CMK (cell line): Measurements from ENCODE around the gene IRF4.

Source experiments
- DNase-seq: peaks from one replicate; pipeline ENCODE4 v3.0.0-alpha.2; 2010; ENCODE audit warnings: low read depth

The IRF4 gene

DNA sequence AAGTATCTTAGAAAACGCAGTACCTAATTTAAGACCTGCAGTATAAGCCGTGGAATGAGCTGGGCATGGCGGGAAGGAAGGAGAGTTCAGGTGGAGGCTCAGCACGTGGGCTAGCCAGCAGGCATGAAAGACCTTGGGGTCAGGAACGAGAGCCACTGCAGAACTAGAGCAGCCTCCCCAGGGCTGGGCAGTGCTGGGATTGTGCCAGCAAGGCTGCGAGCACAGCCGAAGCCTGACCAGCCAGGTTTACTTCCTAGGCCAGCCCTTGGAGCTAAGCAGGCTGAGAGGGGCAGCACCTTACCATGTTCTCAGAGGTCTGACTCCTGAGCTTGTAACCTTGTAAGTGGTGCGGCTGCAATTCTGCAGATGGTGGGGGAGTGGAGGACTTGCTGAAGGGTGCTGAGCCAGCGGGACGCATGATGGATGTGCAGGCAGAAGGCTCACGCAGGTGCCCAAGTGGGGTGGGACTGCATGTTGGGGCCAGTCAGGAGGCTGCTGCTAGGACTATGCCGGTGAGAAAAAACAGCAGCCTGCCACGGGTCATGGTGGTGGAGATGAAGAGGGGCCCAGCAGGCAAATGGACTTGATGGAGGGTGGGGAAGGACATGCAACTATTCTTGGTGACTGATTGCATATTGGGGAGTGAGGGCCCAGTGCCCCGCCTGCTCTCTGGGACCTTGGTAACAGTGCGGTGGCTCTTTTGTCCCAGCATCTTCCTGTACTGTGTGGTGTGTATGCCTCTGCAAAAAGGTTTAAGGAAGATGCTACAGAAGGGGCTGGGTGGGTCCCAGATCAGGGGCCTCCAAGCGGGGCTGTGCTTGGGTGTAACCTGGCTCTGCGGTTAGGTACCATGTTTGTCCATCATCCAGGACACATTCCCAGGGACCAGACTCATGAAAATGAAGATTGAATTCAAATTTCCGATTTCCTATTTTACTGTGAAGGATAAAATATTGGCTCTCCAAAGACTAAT lies 37.6 kb upstream of the IRF4 start:
- DNase-seq, result no peak

DNA sequence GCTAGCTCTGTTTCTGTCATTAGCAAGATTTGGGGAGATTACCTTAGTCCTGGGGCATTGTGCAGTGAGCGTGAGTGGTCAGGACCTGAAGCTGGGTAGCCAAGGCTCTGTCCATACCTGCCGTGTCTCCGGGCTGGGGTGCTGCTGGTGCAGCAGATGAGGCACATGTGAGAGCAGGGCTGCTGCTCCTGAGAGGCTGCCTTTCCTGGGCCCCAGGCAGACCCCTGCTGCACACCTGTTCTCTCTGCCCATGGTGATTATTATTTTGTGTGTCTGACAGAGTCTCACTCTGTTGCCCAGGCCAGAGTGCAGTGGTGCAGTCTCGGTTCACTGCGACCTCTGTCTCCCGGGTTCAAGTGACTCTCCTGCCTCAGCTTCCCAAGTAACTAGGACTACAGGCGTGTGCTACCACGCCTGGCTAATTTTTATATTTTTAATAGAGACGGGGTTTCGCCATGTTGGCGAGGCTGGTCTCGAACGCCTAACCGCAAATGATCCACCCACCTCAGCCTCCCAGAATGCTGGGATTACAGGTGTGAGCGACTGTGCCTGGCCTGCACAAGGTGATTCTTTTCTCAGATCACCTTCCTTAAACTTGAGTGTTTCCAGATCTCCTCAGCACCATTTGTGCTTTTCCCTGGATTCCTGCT lies 36.8 kb upstream of the IRF4 start:
- DNase-seq, result no peak

DNA sequence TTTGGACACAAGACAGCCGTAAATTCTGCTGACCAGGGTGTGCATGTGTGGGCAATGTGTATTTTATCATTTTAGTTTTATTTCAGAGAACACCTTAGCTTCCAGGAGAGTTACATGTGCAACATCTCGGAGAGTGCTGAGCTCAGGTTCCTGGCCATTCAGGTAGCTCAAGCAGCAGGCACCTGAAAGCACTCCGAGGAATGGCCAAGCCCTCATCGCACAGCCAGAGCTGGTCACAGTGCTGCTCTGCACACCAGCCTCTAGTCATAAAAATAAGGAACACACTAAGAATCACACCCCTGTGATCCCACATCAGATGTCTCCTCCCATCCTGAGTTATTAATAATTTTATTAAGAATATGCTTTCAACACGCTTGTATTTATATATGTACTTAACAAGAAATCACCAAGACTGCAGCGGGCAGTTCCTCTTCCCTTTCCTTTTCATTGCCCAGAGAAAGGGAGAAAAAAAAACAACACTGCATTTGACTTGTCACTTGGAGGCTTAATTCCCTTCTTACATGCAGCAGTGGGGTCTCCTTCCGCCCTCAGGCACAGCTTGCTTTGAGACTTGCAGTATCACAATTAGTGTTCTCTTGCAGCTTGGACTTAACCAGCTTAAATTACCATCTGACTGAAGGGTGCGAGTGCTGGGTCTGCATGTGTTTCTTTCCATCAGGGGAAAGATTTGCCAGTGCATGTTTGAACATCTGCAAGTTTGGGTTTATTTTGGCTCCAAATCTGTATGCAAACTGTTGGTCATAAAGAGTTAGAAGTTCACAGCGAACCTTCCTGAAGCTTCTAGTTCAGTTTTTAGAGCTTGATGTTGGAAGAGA lies 36.0 kb upstream of the IRF4 start:
- DNase-seq, result no peak

DNA sequence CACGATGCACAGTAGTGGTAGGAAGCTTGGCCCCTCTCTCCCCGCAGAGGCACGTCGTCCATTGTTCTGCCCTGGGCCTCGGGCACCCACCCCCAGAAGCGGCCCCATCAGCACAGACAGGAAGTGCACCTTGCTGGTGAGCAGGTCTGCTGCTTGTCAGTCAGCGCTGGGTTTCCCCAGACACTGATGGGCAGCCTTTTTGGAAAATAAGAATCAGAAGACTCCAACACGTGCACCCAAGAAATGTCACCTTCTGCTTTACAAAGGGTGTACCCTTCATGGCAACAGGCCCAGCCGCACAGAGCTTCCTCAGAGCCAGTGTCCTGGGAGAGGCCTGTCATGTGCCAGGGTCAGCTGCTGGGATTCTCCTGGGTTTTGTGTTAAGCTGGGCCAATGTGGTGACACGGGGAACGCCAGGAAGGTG lies 34.7 kb upstream of the IRF4 start:
- no peak for DNase-seq

DNA sequence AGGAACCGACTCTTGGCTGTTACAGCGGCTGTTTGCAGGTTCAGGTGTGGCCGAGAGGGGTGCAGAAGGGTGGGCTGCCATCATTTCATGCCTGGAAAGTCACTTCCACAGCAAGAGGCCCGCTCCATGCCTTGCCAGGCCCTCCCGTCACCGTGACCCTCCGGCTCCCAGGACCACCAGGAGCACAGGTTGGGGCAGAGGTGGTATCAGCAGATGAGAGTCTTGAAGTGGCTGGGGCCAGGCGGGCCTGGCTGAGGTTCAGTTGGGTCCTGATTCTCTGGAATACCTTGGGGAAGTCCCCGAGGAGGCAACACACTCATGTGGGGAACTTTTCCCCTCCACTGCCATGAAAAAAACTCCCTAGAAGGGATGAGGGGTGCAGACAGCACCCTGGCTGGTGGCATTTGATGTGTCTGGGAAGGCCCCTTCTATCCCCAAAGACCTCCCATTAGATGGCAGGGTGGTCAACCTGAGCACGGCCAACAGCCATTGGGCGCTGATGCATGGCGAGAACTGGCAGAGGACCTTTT lies 34.2 kb upstream of the IRF4 start:
- DNase-seq, result no peak

DNA sequence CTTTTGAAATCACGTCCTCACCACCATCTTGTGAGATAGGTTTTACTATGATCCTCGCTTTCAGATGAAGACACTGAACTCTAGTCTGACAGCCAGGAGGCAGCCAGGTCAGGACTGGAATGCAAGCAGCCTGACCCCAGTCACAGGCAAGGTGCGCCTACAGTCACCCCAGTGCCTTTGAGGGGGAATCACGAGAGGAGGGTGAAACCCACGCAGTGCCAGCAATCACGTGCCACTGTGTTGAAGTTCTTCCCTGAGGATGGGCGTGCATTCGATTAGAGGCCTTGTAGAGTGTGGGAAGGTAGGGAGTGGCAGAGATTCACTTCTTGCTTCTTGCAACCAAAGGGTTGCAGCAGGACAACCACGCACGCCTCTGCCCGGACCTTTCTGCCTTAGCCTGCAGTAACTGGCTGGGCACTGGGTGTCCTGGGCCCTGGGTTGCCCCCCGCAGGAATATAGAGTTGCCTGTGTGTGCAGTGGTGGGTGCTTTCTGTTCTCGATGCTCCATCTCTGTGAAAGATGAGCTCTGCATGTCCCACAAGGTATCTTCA lies 33.7 kb upstream of the IRF4 start:
- no peak for DNase-seq

DNA sequence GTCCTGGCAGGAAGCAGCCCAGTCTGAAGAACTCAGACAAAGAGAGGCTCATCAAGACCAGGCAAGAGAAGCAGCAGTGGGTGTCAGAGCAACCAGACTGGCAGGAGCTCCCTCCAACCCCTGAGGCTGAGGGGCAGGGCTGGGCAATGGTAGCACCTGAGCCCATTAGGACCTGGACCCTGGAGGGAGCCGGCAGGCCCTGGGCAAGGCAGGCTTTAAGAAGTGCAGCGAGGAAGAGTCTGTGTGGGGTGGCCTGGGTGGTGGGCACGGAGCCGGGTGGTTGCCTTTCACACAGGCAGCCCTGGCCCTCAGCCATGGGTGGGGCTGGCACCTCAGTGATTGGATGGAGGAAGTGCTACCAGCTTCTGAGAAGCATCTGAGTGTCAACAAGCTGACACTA lies 33.1 kb upstream of the IRF4 start:
- DNase-seq, result no peak

DNA sequence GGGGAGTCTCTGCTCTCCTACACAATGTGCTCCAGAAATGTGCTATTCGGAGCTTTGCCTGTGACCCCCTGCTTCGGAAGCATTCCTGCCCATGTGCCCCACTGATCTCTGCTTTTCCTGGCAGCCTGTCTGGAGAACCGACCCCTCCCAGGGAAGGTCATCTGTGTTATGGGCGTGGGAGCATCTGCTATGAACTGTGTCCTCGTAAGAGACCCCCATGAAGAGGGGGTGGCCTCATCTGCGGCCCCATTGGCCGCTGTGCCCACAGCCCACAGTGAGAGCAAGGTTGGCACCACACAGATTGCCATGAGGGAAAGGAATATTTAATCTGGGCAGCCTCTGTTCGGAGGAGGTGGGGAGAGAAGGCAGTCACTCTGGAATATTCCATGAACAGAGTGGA lies 32.7 kb upstream of the IRF4 start:
- no peak for DNase-seq

DNA sequence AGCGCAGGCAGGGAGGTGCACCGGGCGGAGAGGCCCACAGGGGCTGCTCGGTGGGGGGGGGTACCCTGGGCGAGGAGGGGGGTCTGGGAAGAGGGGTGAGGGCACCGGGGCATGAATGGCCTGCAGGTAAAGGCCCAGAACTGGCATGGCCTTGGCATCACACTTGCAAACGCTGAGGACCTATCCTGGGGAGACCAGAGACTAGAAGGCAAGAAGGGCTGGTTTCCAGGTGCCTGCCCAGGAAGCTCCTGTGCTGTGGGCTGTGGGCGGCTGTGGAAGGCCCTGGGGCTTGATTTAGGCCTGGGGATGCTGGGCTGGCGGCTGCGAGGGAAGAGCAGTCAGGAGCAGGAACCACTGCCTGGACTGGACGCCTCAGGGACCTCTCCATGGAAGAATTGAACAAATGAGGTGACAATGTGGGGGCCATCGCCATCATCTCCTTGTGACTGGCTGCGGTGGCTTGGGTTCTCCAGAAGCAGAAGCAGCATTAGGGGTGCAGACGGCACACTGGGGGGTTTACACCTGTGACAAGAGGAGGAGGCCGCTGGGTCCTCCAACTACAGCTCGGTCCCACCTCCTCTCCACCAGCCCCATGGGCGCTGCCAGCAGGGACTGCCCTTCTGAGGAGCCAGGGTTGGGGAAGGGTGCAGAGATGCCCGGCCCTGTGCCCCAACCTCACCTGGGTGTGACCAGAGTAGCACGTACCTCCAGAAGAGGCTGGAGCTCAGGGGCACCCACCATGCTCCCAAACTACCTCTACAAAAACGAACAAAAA lies 32.1 kb upstream of the IRF4 start:
- no peak for DNase-seq

DNA sequence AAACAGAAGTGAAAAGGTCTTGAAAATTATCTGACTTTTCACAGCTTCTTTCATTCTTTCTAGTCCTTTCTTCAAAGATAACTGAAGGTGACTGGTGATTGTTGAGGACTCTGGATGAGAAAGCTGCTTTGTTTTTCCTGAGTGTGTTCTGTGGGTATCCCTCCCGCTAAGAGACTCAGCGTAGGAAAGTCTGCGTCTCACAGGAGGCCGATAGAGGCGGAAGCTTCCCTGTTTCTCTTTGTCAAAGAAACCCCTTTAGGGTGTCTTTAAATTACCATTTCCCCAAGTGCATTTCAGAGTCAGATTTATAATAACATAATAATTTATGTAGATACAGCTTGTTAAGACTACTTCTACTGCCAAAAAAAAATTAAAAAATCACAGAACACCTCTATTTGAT lies 31.2 kb upstream of the IRF4 start:
- DNase-seq, result no peak

DNA sequence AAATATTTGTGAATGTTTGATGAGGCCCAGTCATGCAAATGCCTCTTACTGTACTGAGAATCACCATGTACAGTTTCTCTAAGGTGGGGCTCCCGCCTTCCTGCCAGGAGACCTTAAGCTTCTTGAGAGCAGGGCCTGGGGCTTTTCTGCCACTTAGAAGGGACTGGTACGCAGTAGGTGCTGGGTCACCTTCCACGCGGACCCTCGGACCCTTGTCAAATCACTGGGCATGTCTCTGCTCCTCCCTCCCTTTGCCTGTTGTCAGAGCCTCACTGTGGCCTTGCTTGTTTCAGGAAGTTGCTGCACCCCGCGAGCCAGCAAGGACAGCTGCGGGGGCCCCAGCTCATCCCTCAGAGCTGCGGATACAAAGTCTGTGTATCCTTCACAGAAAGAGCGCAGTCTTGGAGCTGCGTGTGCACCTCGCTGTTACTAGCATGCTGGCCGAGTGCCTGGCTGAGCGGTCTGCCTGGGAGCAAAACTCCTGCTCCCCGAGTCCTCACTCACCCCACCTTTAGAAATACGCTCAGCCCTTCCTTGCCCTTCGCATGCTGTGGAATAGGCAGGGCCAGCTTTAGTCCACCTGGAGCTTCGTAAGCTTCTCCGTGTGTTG lies 30.7 kb upstream of the IRF4 start:
- DNase-seq, result no peak

DNA sequence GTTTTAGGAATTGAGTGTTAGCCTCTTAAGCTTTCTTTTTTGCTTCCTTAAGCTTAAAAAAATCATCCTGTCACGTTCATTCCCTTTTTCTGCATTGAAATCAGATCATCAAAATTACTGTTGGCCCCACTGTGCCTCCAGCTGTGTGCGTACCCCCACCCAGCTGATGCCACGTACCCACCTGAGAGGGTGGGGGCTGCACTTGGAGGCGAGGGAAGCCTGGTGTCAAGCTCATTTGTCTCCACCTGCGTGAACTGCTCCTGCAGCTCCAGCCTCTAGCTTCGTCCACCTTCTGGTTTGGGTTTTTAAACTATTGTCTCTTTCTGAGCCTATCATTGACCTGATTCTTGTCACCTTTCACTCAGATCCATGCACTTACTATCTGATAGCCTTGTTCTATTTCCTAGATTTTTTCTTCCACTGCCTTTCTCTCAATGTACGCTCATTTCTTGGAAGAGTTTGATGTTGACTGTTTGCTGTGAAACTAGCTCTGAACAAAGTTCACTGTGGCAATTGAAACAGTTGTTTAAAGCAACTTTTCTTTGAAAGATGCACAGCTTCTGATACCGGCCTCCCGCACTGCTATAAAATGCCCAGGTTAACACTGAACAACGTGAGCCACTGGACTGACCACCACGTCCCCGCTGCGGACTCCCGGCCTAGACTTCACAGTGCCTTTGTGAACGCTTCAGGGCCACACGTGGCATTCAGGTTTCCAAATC lies 30.0 kb upstream of the IRF4 start:
- DNase-seq, result no peak

DNA sequence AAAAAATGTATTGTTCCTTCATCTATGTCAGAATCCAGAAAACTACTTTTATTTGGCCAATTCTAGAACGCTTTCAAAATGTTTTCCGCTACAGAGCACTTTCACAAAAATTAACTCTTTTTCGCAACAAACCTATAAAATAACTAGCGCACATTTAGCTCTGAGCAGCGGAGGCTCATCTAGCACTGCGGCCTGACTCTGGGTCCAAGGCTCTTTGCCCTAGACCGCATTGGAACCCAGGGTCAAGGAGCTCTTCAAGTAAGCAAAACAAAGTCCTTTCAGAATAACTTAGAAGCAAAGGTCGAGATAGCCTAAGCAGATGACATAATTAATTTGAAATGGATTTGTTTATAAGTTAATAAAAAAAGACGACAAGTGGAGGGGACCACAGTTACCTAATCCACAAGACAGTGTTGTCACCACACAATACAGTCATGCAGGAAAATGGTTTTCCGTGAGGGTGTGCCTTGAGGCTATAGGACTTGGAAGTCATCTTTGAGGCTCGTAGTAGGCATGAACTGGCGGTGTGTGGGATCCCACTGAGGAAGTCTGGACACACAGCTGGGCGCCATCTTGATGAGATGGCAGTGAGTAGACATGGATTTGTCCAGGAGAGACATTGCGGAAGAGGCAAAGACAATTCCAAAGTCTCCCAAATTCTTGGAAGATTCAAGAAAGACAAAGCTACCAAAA lies 29.2 kb upstream of the IRF4 start:
- DNase-seq, result no peak

DNA sequence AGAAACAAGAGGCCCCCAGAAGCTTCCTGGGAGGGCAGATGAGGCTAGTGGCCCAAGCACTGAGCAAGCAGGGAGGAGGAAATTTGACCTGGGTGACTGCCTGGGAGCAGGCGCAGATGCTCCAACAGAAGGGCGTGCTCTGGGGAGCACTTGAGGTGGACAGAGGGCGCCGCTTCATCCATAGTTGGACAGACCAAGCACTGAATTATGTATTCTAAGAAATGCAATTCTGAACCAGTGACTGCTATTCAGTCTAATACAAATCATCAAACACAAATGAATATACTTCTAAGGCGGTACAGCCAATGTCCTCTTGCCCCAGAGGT lies 28.7 kb upstream of the IRF4 start:
- DNase-seq, result no peak

DNA sequence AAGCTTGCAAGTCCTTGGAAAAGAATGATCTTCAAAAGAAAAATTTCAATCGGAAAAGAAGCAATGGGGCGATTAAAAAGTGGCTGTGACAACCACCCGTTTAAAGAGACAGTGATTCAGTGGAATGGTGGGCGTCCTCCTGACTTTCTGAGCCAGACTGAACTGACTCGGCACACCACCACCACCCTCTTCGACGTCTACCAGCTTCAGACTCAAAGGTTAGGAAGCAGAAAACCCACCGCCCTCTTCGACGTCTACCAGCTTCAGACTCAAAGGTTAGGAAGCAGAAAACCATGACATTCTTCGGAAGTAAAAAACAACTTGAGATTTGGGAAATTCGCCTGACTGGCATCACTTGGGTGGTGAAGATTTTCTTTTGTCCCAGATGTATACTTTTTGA lies 28.3 kb upstream of the IRF4 start:
- DNase-seq, result no peak

DNA sequence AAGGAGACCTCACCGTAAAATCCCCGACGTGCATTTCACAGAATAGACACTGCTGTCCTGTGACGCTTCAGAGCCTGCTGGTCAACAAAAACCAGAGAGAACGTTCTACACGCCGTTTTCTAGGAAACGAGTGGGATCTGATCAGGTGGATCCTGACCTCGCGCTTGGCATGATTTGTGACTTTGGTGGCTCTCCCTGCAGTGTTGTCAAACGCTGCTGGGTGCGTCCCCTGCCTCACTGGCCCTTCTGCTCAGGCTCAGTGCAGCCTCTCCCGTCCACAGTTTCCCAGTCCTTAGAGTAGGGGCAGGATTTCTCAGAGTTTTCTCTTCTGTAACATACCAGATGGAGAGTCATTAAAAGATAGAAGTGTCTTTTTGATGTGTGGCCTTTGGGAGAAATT lies 27.6 kb upstream of the IRF4 start:
- DNase-seq, result no peak

DNA sequence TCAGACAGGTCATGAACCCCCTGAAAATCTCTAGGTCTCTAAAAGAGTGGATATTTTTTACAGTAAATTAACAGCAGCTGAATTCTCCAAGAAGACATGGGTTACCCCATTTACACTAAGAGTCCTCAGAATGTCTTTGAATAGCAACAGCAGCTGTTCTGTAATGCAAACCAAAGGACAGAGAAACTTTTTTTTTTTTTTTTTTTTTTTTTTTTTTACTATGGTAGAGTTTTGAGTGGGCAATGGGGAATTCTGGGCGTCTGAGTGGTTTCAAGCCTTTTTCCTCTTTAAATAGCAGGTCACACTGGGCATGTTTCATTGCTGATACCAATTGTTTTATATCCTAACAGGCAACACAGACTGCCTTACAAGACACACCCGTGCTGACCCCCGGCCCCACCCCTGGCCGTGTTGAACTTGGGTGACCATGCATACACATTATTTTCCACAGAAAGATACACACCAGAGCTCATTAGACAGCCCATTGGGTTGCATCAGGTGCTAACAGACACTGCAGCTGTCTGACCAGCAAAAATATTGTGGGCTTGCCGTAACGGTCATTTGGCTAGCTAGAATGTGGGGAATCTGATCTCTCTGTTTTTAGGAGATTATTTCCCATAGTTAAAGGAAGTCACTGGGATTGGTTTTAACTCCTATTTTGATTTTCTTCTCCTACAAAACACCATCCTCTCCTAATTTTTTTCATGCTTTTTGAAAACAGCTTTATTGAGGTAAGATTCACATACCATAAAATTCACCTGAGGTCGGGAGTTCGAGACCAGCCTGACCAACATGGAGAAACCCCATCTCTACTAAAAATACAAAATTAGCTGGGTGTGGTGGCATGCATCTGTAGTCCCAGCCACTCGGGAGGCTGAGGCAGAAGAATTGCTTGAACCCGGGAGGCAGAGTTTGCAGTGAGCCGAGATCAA lies 26.7 kb upstream of the IRF4 start:
- no peak for DNase-seq

DNA sequence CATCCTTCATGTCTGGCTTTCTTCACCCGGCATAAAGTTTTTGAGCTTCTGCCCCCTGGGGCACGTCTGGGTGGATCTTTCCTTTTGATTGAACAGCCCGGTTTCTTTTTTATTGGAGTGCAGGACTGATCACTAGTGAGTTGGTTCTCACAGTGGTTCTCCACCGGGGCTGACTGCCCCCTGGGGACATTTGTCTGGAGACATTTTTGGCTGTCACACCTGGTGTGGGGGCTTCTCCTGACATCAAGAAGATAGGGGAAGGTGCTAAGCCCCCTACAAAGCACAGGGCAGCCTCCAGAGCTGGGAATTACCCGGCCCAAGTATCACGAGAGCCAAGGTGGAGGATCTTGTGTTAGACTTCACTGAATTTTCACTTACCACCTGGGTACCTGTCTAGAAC lies 25.7 kb upstream of the IRF4 start:
- DNase-seq, result no peak
